Measurements from ENCODE around the gene EPO.
A peak's percentile ranks its signal among the peaks of the same experiment; 100 is the strongest.

GRCh38 chr7:100720671-100721504 is 620 bp downstream of the EPO start:
- TF ChIP-seq CTCF (optimal IDR thresholded peaks at IDR 0.05 in 1 of 3, IDR thresholded peaks at IDR 0.05 in 1 of 3, conservative IDR thresholded peaks at IDR 0.05 in 1 of 3; ENCODE audit: extremely low read depth in 1 of 3, insufficient read depth in 2 of 3, low read length in 3 of 3) (no peak), EZH2 (IDR thresholded peaks at IDR 0.05; ENCODE audit: low read length) (peak; percentile 56)
